SU-DHL-6 (cell line): ENCODE data around the gene RELL1.

Source experiments
- EZH2phosphoT487 ChIP-seq: fragments of 200-600 bp; sonication (generic), shearing (Covaris generic); conservative IDR thresholded peaks from 2 replicates; pipeline ENCODE4 v1.6.1; 2018; ENCODE audit warnings: mild to moderate bottlenecking, antibody characterized with exemption, low read length, moderate library complexity, mixed read lengths
- TF ChIP-seq, protein P1 (sequence below): fragments of 200-600 bp; sonication (generic); IDR thresholded peaks from one replicate; pipeline ENCODE4 v1.5.1; 2017; ENCODE audit warnings: antibody characterized with exemption, mild to moderate bottlenecking, low read length, moderate library complexity; ENCODE audit not compliant: insufficient read depth, poor library complexity, severe bottlenecking

DNA sequence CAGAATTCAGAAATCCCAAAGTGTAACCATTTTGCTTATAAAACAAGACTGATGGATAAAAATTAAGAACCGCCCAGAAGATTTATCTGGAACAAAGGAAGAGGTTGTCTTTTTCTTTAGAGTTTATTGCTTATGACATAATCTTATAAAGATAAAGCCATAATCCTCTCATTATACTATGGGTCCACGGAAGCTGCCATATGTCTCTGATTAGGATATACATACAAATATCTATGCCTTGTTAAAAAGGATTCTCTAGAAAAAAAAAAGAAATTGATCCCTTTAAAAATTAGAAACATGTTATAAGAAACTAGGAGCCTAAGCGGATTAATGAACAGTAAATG lies 70.5 kb downstream of the RELL1 start:
- TF ChIP-seq, protein P1, sequence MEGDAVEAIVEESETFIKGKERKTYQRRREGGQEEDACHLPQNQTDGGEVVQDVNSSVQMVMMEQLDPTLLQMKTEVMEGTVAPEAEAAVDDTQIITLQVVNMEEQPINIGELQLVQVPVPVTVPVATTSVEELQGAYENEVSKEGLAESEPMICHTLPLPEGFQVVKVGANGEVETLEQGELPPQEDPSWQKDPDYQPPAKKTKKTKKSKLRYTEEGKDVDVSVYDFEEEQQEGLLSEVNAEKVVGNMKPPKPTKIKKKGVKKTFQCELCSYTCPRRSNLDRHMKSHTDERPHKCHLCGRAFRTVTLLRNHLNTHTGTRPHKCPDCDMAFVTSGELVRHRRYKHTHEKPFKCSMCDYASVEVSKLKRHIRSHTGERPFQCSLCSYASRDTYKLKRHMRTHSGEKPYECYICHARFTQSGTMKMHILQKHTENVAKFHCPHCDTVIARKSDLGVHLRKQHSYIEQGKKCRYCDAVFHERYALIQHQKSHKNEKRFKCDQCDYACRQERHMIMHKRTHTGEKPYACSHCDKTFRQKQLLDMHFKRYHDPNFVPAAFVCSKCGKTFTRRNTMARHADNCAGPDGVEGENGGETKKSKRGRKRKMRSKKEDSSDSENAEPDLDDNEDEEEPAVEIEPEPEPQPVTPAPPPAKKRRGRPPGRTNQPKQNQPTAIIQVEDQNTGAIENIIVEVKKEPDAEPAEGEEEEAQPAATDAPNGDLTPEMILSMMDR = no peak
- no peak for TF ChIP-seq EZH2phosphoT487
